Tibial artery (tissue), 4 donors: ENCODE data around the gene BEND4.

Source experiments
- DNase-seq, 2 donors: peaks; one replicate each; pipeline ENCODE4 v3.0.0-alpha.2; 2019
- H3K27ac ChIP-seq, 2 donors: fragments of 200-600 bp; sonication (generic) in 1 of 2; 1 replicate in 1 of 2; 2 replicates in 1 of 2; pipeline ENCODE4 v1.5.1; 2018 to 2019; ENCODE audit warnings: mild to moderate bottlenecking in 1 of 2
- H3K27me3 ChIP-seq, 2 donors: fragments of 200-600 bp; sonication (generic) in 1 of 2; one replicate each; pipeline versions ENCODE4 v1.5.1 to v1.6.0; 2016 to 2019
- H3K36me3 ChIP-seq, 3 donors: fragments of 200-600 bp; sonication (generic) in 2 of 3; one replicate each; pipeline ENCODE4 v1.5.1; 2016 to 2019; ENCODE audit warnings: mild to moderate bottlenecking in 2 of 3
- H3K4me1 ChIP-seq, 4 donors: fragments of 200-600 bp; sonication (generic) in 2 of 4; 1 replicate in 3 of 4; 2 replicates in 1 of 4; pipeline ENCODE4 v1.5.1; 2016 to 2019
- H3K4me3 ChIP-seq, 2 donors: fragments of 200-600 bp; sonication (generic) in 1 of 2; 1 replicate in 1 of 2; 2 replicates in 1 of 2; pipeline ENCODE4 v1.5.1; 2018 to 2019; ENCODE audit warnings: mild to moderate bottlenecking in 2 of 2
- H3K9me3 ChIP-seq, 3 donors: fragments of 200-600 bp; sonication (generic) in 1 of 3; one replicate each; pipeline ENCODE4 v1.5.1; 2016 to 2019
- intact Hi-C: fragments of 100-400 bp; cut with DNase I; formaldehyde crosslinking; loops from one replicate; pipeline ENCODE4 v1.15.0; 2023; ENCODE audit warnings: low total_unique reads
- TF ChIP-seq, protein P1 (sequence below), 2 experiments: fragments of 200-600 bp in 1 of 2; fragments of 450-650 bp in 1 of 2; IDR thresholded peaks; one replicate each; pipeline ENCODE4 v1.5.1; 2017 to 2019; ENCODE audit warnings: antibody characterized with exemption in 2 of 2, mild to moderate bottlenecking in 1 of 2, moderate library complexity in 1 of 2

BEND4 gene

DNA sequence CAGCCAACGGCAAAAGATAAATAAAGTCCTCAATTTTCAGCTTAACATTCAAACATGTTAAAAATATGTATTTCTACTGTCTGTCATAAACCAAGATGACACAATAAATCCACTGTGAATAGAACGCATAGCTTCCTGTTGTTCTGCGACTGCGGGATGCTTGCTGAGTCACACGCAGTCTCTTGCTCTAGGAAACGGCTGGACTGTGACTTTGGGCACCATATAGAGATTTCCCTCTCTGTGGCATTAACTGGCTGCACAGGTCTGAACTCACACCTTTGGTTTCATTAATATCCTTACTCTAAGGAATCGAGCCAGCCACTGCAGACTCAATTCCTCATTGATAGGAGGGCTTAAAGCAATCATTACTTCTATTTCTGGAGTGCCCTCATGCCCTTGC is 8.4 kb downstream of the BEND4 start:
- Histone ChIP-seq H3K4me1 (no peaks in the 10 kb centered on the region), H3K36me3 (no peaks in the 10 kb centered on the region), H3K9me3 (peaks cover 0 to 5% (median 0%) of the 10 kb centered on the region in 3 donors), H3K27me3 (peaks cover 0 to 17% of the 10 kb centered on the region in 2 donors), H3K4me3 (no peak overlapping the region), H3K27ac (no peak overlapping the region)
- TF ChIP-seq, protein P1, sequence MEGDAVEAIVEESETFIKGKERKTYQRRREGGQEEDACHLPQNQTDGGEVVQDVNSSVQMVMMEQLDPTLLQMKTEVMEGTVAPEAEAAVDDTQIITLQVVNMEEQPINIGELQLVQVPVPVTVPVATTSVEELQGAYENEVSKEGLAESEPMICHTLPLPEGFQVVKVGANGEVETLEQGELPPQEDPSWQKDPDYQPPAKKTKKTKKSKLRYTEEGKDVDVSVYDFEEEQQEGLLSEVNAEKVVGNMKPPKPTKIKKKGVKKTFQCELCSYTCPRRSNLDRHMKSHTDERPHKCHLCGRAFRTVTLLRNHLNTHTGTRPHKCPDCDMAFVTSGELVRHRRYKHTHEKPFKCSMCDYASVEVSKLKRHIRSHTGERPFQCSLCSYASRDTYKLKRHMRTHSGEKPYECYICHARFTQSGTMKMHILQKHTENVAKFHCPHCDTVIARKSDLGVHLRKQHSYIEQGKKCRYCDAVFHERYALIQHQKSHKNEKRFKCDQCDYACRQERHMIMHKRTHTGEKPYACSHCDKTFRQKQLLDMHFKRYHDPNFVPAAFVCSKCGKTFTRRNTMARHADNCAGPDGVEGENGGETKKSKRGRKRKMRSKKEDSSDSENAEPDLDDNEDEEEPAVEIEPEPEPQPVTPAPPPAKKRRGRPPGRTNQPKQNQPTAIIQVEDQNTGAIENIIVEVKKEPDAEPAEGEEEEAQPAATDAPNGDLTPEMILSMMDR (IDR thresholded peaks at IDR 0.05): no peak
- intact Hi-C loops: no loop called here
- DNase-seq: no peak

GRCh38 chr4:42142591-42142990 is 9.9 kb downstream of the BEND4 start:
- H3K27ac ChIP-seq: no peak overlapping the region
- no peak for DNase-seq
- peaks cover 0 to 11% of the 10 kb centered on the region in 2 donors for H3K27me3 ChIP-seq
- no peaks in the 10 kb centered on the region for H3K4me1 ChIP-seq
- intact Hi-C loops: no loop called here
- H3K9me3 ChIP-seq: peaks cover 0 to 5% (median 0%) of the 10 kb centered on the region in 3 donors
- no peaks in the 10 kb centered on the region for H3K36me3 ChIP-seq
- TF ChIP-seq, protein P1 (IDR thresholded peaks at IDR 0.05): no peak
- H3K4me3 ChIP-seq: no peak overlapping the region

DNA sequence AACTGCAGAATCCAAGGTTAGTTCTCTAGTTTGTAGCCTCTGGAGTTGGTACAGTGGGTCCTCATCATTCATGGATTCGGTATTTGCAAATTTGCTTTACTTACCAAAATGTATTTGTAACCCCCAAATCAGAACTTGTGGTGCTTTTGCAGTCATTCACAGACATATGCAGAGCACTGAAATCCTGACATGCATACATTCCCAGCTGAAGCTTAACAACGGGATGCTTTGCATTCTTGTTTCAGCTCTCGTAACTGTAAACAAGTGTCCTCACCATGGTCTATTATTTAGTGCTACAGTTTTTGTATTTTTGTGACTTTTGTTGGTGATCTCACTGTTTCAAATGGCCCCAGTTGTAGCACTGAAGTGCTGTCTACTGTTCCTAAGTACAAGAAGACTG is 16.1 kb downstream of the BEND4 start:
- intact Hi-C loops: no loop called here
- H3K4me1 ChIP-seq: no peaks in the 10 kb centered on the region
- H3K4me3 ChIP-seq: no peak overlapping the region
- TF ChIP-seq, protein P1 (IDR thresholded peaks at IDR 0.05): no peak
- no peaks in the 10 kb centered on the region for H3K36me3 ChIP-seq
- peaks cover 0 to 5% of the 10 kb centered on the region in 2 donors for H3K27me3 ChIP-seq
- no peak for DNase-seq
- peaks cover 0 to 5% (median 0%) of the 10 kb centered on the region in 3 donors for H3K9me3 ChIP-seq
- no peak overlapping the region for H3K27ac ChIP-seq

DNA sequence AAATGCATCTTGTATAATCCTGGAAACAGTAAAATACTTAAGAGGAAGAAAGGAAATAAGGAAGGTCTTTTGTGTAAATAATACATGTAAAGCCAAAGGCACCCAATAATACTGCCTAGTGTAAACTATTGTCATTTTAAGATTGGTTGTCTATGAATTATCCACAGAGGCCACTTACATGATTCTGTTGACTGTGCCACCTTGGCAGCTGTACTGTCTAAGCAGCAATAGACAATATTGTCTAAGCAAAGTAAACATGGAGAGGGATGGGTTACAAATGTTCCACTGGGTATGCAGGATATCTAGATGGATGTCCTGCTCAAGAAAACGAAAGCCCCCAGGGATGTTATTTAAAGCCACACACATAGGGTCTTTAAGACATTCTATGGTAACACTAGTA is 19.4 kb downstream of the BEND4 start:
- no peak for DNase-seq
- Histone ChIP-seq H3K36me3 (no peaks in the 10 kb centered on the region), H3K27ac (no peak overlapping the region), H3K4me1 (no peaks in the 10 kb centered on the region), H3K9me3 (no peaks in the 10 kb centered on the region), H3K27me3 (no peaks in the 10 kb centered on the region), H3K4me3 (no peak overlapping the region)
- intact Hi-C loops: no loop called here
- TF ChIP-seq, protein P1 (IDR thresholded peaks at IDR 0.05): no peak

GRCh38 chr4:42132099-42132498 is 20.4 kb downstream of the BEND4 start:
- Histone ChIP-seq H3K4me3 (no peak overlapping the region), H3K27ac (no peak overlapping the region)
- TF ChIP-seq, protein P1 (IDR thresholded peaks at IDR 0.05): no peak

GRCh38 chr4:42123071-42123644 is 29.3 kb downstream of the BEND4 start:
- H3K36me3 ChIP-seq: no peaks in the 10 kb centered on the region
- no peak overlapping the region for H3K4me3 ChIP-seq
- intact Hi-C loops: no loop called here
- H3K4me1 ChIP-seq: no peaks in the 10 kb centered on the region
- H3K27ac ChIP-seq: no peak overlapping the region
- no peaks in the 10 kb centered on the region for H3K9me3 ChIP-seq
- H3K27me3 ChIP-seq: peaks cover 0 to 16% of the 10 kb centered on the region in 2 donors
- DNase-seq: no peak
- TF ChIP-seq, protein P1 (IDR thresholded peaks at IDR 0.05): no peak

More at GRCh38 chr4:42132099-42132498, 20.4 kb downstream of the BEND4 start:
- no peaks in the 10 kb centered on the region for H3K36me3 ChIP-seq
- no peaks in the 10 kb centered on the region for H3K4me1 ChIP-seq
- intact Hi-C loops: no loop called here
- H3K27me3 ChIP-seq: no peaks in the 10 kb centered on the region
- H3K9me3 ChIP-seq: no peaks in the 10 kb centered on the region
- DNase-seq: no peak
